K562 (cell line): ENCODE results near the gene FAM98C. TPM values are rescaled to one million over a fixed set of nuclear protein-coding genes. Genes with fewer than 3 reads are reported as not detected.
A peak's percentile ranks its signal among the peaks of the same experiment; 100 is the strongest.

Experiments used
- ATAC-seq: fragments of 200-7000 bp; cut with Tn5 transposase; 3 replicates; pipeline ENCODE4 v1.9.1; 2020; ENCODE audit warnings: moderate library complexity
- BruUV-seq: library from RNA; stranded (reverse); fragments of 400-500 nt; replicated peaks from 2 replicates; lab custom pipeline; 2021; lab: Mats Ljungman, UMichigan
- CTCF ChIA-PET: fragments of 300-600 bp; formaldehyde crosslinking; extraction: SDS; loops from one replicate; lab custom pipeline; 2021; ENCODE audit warnings: low intra/inter-chr PET ratio; lab: Yijun Ruan, JAX
- POLR2A ChIA-PET: fragments of 300-600, 350-650 bp; sonication (Branson Sonifier 250); formaldehyde crosslinking; extraction: SDS; loops from one replicate; lab custom pipeline; 2021; ENCODE audit warnings: antibody characterized with exemption, inconsistent platforms; lab: Yijun Ruan, JAX
- DNase-seq, 4 experiments: peaks; one replicate each; pipeline versions ENCODE4 v3.0.0 to v3.0.0-alpha.2; 2011 to 2018; ENCODE audit warnings: low spot score in 3 of 4, mixed read lengths in 3 of 4; ENCODE audit errors: extremely low read depth in 1 of 4
- FAIRE-seq: peaks from 2 replicates; lab custom pipeline; 2011; peaks lifted over from hg19 to GRCh38; lab: Jason Lieb, UNC
- H2AFZ ChIP-seq: 2 replicates; pipeline ENCODE4 v1.6.0; 2011; ENCODE audit warnings: low read depth, low read length, control low read depth, inconsistent platforms
- H3K27ac ChIP-seq: fragments of 200-600 bp; 3 replicates; pipeline ENCODE4 v1.8.0; 2011; ENCODE audit warnings: low read depth, mild to moderate bottlenecking, control low read depth, inconsistent platforms, low read length, moderate library complexity, mixed read lengths; ENCODE audit errors: extremely low read depth
- H3K27me3 ChIP-seq, 2 experiments: fragments of 300-600 bp in 1 of 2; 2 replicates in 1 of 2; 3 replicates in 1 of 2; pipeline versions ENCODE4 v1.6.0 to v1.8.0; 2011; ENCODE audit warnings: inconsistent platforms in 2 of 2, low read length in 2 of 2, mild to moderate bottlenecking in 1 of 2, mixed read lengths in 1 of 2, moderate library complexity in 1 of 2; ENCODE audit not compliant: control insufficient read depth in 2 of 2, insufficient read depth in 2 of 2
- H3K36me3 ChIP-seq: fragments of 300-600 bp; 3 replicates; pipeline ENCODE4 v1.8.0; 2011; ENCODE audit warnings: mild to moderate bottlenecking, low read length, inconsistent platforms; ENCODE audit not compliant: control insufficient read depth, insufficient read depth
- H3K4me1 ChIP-seq, 2 experiments: fragments of 200-600 bp in 1 of 2; replicated peaks in 1 of 2; 2 replicates in 1 of 2; 3 replicates in 1 of 2; pipeline versions ENCODE4 v1.5.1 to v1.8.0; 2011; ENCODE audit warnings: inconsistent platforms in 2 of 2, low read length in 2 of 2, mild to moderate bottlenecking in 1 of 2, mixed read lengths in 1 of 2, moderate library complexity in 1 of 2; ENCODE audit not compliant: control insufficient read depth in 2 of 2, insufficient read depth in 2 of 2
- H3K4me2 ChIP-seq: 2 replicates; pipeline ENCODE4 v1.6.1; 2011; ENCODE audit warnings: low read length, control low read depth, inconsistent platforms, mixed read lengths; ENCODE audit not compliant: insufficient read depth
- H3K4me3 ChIP-seq: fragments of 200-600 bp; sonication (generic), shearing (Covaris generic); 2 replicates; pipeline ENCODE4 v1.5.1; 2016; ENCODE audit warnings: control low read depth, inconsistent platforms
- H3K79me2 ChIP-seq: fragments of 200-600 bp; 3 replicates; pipeline ENCODE4 v1.8.0; 2011; ENCODE audit warnings: low read length, inconsistent platforms; ENCODE audit not compliant: control insufficient read depth, insufficient read depth
- H3K9ac ChIP-seq, 2 experiments: 2 replicates each; pipeline versions ENCODE4 v1.6.0 to v1.6.1; 2011; ENCODE audit warnings: low read depth in 2 of 2, low read length in 2 of 2, control low read depth in 1 of 2, inconsistent platforms in 1 of 2, mild to moderate bottlenecking in 1 of 2, mixed read lengths in 1 of 2; ENCODE audit not compliant: insufficient read depth in 1 of 2
- H3K9me1 ChIP-seq: one replicate; pipeline ENCODE4 v1.6.0; 2011; ENCODE audit warnings: inconsistent platforms, mild to moderate bottlenecking, low read length, moderate library complexity; ENCODE audit not compliant: control insufficient read depth, insufficient read depth
- H3K9me3 ChIP-seq: replicated peaks from 2 replicates; pipeline ENCODE4 v1.5.1; 2011; ENCODE audit warnings: low read depth, low read length, inconsistent platforms; ENCODE audit not compliant: control insufficient read depth, insufficient read depth
- H4K20me1 ChIP-seq: replicated peaks from 2 replicates; pipeline ENCODE4 v1.6.1; 2011; ENCODE audit warnings: low read length, inconsistent platforms, mixed read lengths; ENCODE audit not compliant: control insufficient read depth, insufficient read depth
- CXXC5 ChIP-seq: fragments of 250-450 bp; sonication (Bioruptor Pico); IDR thresholded peaks from 2 replicates; pipeline ENCODE4 v1.8.0; 2022; ENCODE audit warnings: inconsistent platforms, mild to moderate bottlenecking, moderate library complexity
- EP300 ChIP-seq: IDR thresholded peaks from 2 replicates; pipeline ENCODE4 v1.6.1; 2012; ENCODE audit warnings: low read length, improper control_type of control experiment
- GABPB2 ChIP-seq: fragments of 250-450 bp; sonication (Bioruptor Pico); conservative IDR thresholded peaks from 2 replicates; pipeline ENCODE4 v1.5.1; 2021; ENCODE audit warnings: mild to moderate bottlenecking
- HDAC2 ChIP-seq: fragments of 450-650 bp; IDR thresholded peaks from 2 replicates; pipeline ENCODE4 v1.6.1; 2016; ENCODE audit warnings: mild to moderate bottlenecking
- HDAC6 ChIP-seq: IDR thresholded peaks from 2 replicates; pipeline ENCODE4 v1.6.1; 2012; ENCODE audit warnings: low read depth, mild to moderate bottlenecking, control low read depth, inconsistent platforms, low read length, moderate library complexity
- KAT8 ChIP-seq: fragments of 450-650 bp; IDR thresholded peaks from 2 replicates; pipeline ENCODE4 v1.6.1; 2016; ENCODE audit warnings: low read depth, mild to moderate bottlenecking
- KDM1A ChIP-seq, 2 experiments: fragments of 450-650 bp; IDR thresholded peaks; 2 replicates each; pipeline ENCODE4 v1.6.1; 2016; ENCODE audit warnings: mild to moderate bottlenecking in 2 of 2
- KDM2B ChIP-seq: fragments of 250-450 bp; sonication (Bioruptor Pico); IDR thresholded peaks from 2 replicates; pipeline ENCODE4 v1.8.0; 2021; ENCODE audit warnings: mild to moderate bottlenecking, moderate library complexity
- KDM5B ChIP-seq: fragments of 200-600 bp; sonication (generic); IDR thresholded peaks from 2 replicates; pipeline ENCODE4 v1.6.1; 2012; ENCODE audit warnings: low read depth, mild to moderate bottlenecking, moderate library complexity, low read length, control low read depth, inconsistent platforms; ENCODE audit not compliant: insufficient replicate concordance
- MEF2A ChIP-seq: IDR thresholded peaks from 2 replicates; pipeline ENCODE4 v1.6.1; 2011; ENCODE audit warnings: low read depth, mild to moderate bottlenecking, low read length, moderate library complexity; ENCODE audit not compliant: control insufficient read depth
- NEUROD1 ChIP-seq: fragments of 150-350 bp; IDR thresholded peaks from 2 replicates; pipeline ENCODE4 v1.6.1; 2014; ENCODE audit warnings: borderline replicate concordance, low read length, low read depth; ENCODE audit not compliant: partially characterized antibody
- PCBP2 ChIP-seq: fragments of 200-400 bp; formaldehyde crosslinking; IDR thresholded peaks from 2 replicates; pipeline ENCODE4 v1.6.1; 2018; ENCODE audit warnings: low read length, low read depth, mild to moderate bottlenecking, moderate library complexity; ENCODE audit not compliant: poor library complexity, severe bottlenecking
- RBM25 ChIP-seq: fragments of 200-400 bp; formaldehyde crosslinking; IDR thresholded peaks from 2 replicates; pipeline ENCODE4 v1.6.1; 2018; ENCODE audit warnings: low read length, low read depth, moderate library complexity; ENCODE audit not compliant: severe bottlenecking
- ZNF197 ChIP-seq: fragments of 200-800 bp; sonication (Bioruptor generic); IDR thresholded peaks from 2 replicates; pipeline ENCODE4 v1.6.1; 2016; ENCODE audit warnings: low read depth, missing genetic modification characterization, missing compliant biosample characterization
- ZNF24 ChIP-seq: fragments of 450-650 bp; IDR thresholded peaks from 2 replicates; pipeline ENCODE4 v1.6.1; 2016
- WGBS: fragments of 100-300 bp; shearing (Covaris generic); methylation state at CpG from one replicate; pipeline ENCODE4 v1.1.6; 2016; ENCODE audit warnings: low coverage, mixed read lengths; ENCODE audit not compliant: insufficient coverage; ENCODE audit errors: missing lambda C conversion rate; 5-methylcytosine and 5-hydroxymethylcytosine counted together
- in situ Hi-C: fragments of 300-500 bp; cut with MboI; formaldehyde crosslinking; loops from 4 replicates; pipeline ENCODE4 v1.15.0; 2018; ENCODE audit warnings: inconsistent platforms, mixed read lengths
- intact Hi-C: fragments of 100-400 bp; cut with micrococcal nuclease; formaldehyde crosslinking; loops from 2 replicates; pipeline ENCODE4 v1.14.2; 2022
- polyA plus RNA-seq, 8 experiments: library from polyadenylated mRNA; depleted of rRNA in 4 of 8; stranded (reverse) in 5 of 8; unstranded in 3 of 8; fragments of >200 nt; fragmentation: Nextera tagmentation in 2 of 8; fragmentation: Illumina TruSeq in 1 of 8; extraction: Ambion mirVana in 2 of 8; extraction: Trizol in 1 of 8; gene quantifications; 2 replicates each; pipeline versions ENCODE4 v1.2.1 to v1.2.3, GENCODE V29; 2011 to 2014; ENCODE audit warnings: inconsistent platforms in 1 of 8, missing spikeins in 1 of 8
- total RNA-seq, 7 experiments: library from RNA; depleted of rRNA in 6 of 7; stranded (reverse); fragments of >200 nt in 6 of 7; fragmentation: Illumina TruSeq in 2 of 7; extraction: Trizol in 2 of 7; gene quantifications; 2 replicates each; pipeline versions ENCODE4 v1.2.1 to v1.2.3, GENCODE V29; 2011 to 2021; ENCODE audit warnings: low replicate concordance in 1 of 7
- TF ChIP-seq, protein P1 (sequence below): fragments of 200-400 bp; formaldehyde crosslinking; IDR thresholded peaks from 2 replicates; pipeline ENCODE4 v1.6.1; 2017; ENCODE audit warnings: mild to moderate bottlenecking, low read depth, low read length, moderate library complexity
- TF ChIP-seq, protein P2 (sequence below): fragments of 250-450 bp; sonication (Bioruptor Pico); IDR thresholded peaks from 2 replicates; pipeline ENCODE4 v1.8.0; 2022; ENCODE audit warnings: inconsistent platforms, mild to moderate bottlenecking, moderate library complexity, borderline replicate concordance
- TF ChIP-seq, protein P3 (sequence below): fragments of 450-650 bp; IDR thresholded peaks from 2 replicates; pipeline ENCODE4 v1.6.1; 2018; ENCODE audit warnings: mild to moderate bottlenecking, low read depth; ENCODE audit not compliant: partially characterized antibody

The FAM98C gene
- total and polyA plus RNA-seq, 9 of the 15 experiments (the other 6 are each of a cell fraction or from before 2014, with no cell fraction given) = 1.7 to 43.8 (median 13.7) TPM

DNA sequence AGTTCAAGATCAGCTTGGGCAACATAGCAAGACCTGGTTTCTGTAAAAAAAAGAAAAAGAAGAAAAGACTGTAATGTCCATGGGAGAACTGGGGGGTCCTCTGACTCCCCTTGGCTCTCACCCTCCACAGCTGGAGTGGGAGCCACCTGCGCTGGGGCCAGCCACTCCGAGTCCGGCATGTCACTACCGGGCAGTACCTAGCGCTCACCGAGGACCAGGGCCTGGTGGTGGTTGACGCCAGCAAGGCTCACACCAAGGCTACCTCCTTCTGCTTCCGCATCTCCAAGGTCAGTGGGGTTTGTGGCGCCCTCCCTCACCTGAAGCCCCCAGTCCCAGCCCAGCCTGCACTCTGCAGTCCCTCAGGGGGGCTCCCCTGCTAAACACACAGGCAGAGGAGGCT is 45.3 kb downstream of the FAM98C start (continued):
- TF ChIP-seq, protein P1, sequence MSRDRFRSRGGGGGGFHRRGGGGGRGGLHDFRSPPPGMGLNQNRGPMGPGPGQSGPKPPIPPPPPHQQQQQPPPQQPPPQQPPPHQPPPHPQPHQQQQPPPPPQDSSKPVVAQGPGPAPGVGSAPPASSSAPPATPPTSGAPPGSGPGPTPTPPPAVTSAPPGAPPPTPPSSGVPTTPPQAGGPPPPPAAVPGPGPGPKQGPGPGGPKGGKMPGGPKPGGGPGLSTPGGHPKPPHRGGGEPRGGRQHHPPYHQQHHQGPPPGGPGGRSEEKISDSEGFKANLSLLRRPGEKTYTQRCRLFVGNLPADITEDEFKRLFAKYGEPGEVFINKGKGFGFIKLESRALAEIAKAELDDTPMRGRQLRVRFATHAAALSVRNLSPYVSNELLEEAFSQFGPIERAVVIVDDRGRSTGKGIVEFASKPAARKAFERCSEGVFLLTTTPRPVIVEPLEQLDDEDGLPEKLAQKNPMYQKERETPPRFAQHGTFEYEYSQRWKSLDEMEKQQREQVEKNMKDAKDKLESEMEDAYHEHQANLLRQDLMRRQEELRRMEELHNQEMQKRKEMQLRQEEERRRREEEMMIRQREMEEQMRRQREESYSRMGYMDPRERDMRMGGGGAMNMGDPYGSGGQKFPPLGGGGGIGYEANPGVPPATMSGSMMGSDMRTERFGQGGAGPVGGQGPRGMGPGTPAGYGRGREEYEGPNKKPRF = no peak
- TF ChIP-seq HDAC2 = no peak
- no peak for TF ChIP-seq KDM5B

DNA sequence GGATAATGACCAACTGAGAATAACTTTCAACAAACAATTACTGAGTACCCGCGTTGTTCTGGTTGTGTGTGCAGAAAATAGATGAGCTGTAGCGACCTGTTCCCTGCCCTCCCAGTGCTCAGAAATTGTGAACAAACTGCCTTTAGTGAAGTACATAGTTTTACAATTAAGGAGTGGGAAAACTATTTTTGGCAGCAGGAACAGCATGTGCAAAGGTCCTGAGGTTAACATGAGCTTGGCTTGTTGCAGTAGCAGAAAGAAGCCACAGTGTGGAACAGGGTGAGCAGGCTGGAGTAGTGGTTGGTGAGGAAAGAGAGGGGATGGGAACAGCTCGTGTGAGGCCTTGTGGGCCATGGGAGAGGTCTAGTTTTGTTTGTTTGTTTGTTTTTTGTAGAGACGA is 46.6 kb downstream of the FAM98C start:
- Histone ChIP-seq H3K27me3 (no peaks in the 10 kb centered on the region), H3K4me2 (no peak overlapping the region), H3K79me2 (no peaks in the 10 kb centered on the region), H3K9me1 (no peaks in the 10 kb centered on the region), H3K9me3 (no peaks in the 10 kb centered on the region), H3K27ac (no peak overlapping the region), H3K9ac (no peak overlapping the region), H3K36me3 (peaks cover 25% of the 10 kb centered on the region; the same call in 1 of the 3 replicates), H2AFZ (no peak overlapping the region), H3K4me3 (no peak overlapping the region), H4K20me1 (no peaks in the 10 kb centered on the region), H3K4me1 (peaks cover 5 to 26% of the 10 kb centered on the region in 2 experiments)
- BruUV-seq = no TSS peak
- WGBS = 56% methylated on average over 5 of the region's 5 CpGs
- no peak for FAIRE-seq
- no peak for DNase-seq
- intact Hi-C loops = no loop called here
- POLR2A ChIA-PET = interaction anchor here (1.5 kb wide), 1 partner anchor 24 kb away, joined by 4 read pairs; the partner anchor contains the start of gene RASGRP4
- no peak for ATAC-seq
- CTCF ChIA-PET = no interaction called here
- in situ Hi-C loops = no loop called here
- peak; percentile 76 for TF ChIP-seq RBM25
- no peak for TF ChIP-seq GABPB2
- TF ChIP-seq KDM1A (IDR thresholded peaks at IDR 0.05) = peak; percentile 49 to 65; a peak in 3 of 4 replicates
- peak; percentile 52; the same call in 1 of the 2 replicates for TF ChIP-seq MEF2A
- no peak for TF ChIP-seq EP300
- no peak for TF ChIP-seq KDM2B (CRISPR knock-in tag)
- no peak for TF ChIP-seq CXXC5 (CRISPR knock-in tag)
- TF ChIP-seq KAT8 = no peak
- TF ChIP-seq PCBP2 = no peak
- TF ChIP-seq HDAC6 = no peak
- TF ChIP-seq, protein P2, sequence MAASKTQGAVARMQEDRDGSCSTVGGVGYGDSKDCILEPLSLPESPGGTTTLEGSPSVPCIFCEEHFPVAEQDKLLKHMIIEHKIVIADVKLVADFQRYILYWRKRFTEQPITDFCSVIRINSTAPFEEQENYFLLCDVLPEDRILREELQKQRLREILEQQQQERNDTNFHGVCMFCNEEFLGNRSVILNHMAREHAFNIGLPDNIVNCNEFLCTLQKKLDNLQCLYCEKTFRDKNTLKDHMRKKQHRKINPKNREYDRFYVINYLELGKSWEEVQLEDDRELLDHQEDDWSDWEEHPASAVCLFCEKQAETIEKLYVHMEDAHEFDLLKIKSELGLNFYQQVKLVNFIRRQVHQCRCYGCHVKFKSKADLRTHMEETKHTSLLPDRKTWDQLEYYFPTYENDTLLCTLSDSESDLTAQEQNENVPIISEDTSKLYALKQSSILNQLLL (CRISPR knock-in tag) = no peak
- TF ChIP-seq NEUROD1 = no peak
- TF ChIP-seq ZNF197 (CRISPR knock-in tag) = no peak
- TF ChIP-seq ZNF24 = no peak
- TF ChIP-seq, protein P3, sequence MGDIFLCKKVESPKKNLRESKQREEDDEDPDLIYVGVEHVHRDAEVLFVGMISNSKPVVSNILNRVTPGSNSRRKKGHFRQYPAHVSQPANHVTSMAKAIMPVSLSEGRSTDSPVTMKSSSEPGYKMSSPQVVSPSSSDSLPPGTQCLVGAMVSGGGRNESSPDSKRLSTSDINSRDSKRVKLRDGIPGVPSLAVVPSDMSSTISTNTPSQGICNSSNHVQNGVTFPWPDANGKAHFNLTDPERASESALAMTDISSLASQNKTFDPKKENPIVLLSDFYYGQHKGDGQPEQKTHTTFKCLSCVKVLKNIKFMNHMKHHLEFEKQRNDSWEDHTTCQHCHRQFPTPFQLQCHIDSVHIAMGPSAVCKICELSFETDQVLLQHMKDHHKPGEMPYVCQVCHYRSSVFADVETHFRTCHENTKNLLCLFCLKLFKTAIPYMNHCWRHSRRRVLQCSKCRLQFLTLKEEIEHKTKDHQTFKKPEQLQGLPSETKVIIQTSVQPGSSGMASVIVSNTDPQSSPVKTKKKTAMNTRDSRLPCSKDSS = no peak
